T-helper 2 cell treated with Interferon-gamma antibody and Interleukin-4, amounts not matched to agents 5 μg/mL and 100 μg/mL, for 36 hours (primary cell): ENCODE measurements around the gene BZW1.
"Not testable (repeated sequence)": the region's sequence is repeated elsewhere in the genome, so short reads cannot be mapped to it uniquely, and the experiment has no call there.

Experiments
- DNase-seq: peaks from one replicate; pipeline ENCODE4 v3.0.0; 2021; ENCODE audit warnings: low spot score
- H3K27ac Mint-ChIP-seq: one replicate; pipeline ENCODE4 v1.8.0; 2021; ENCODE audit warnings: mild to moderate bottlenecking, mixed read lengths
- H3K27me3 Mint-ChIP-seq: one replicate; pipeline ENCODE4 v1.8.0; 2021; ENCODE audit warnings: low read depth, mixed read lengths
- H3K36me3 Mint-ChIP-seq: one replicate; pipeline ENCODE4 v1.8.0; 2021; ENCODE audit warnings: low read depth, mixed read lengths
- H3K4me1 Mint-ChIP-seq: one replicate; pipeline ENCODE4 v1.8.0; 2021; ENCODE audit warnings: low read depth, mixed read lengths
- H3K4me3 Mint-ChIP-seq: one replicate; pipeline ENCODE4 v1.8.0; 2022; ENCODE audit warnings: mild to moderate bottlenecking, moderate library complexity, mixed read lengths
- H3K9me3 Mint-ChIP-seq: one replicate; pipeline ENCODE4 v1.8.0; 2021; ENCODE audit warnings: mixed read lengths

The BZW1 gene

DNA sequence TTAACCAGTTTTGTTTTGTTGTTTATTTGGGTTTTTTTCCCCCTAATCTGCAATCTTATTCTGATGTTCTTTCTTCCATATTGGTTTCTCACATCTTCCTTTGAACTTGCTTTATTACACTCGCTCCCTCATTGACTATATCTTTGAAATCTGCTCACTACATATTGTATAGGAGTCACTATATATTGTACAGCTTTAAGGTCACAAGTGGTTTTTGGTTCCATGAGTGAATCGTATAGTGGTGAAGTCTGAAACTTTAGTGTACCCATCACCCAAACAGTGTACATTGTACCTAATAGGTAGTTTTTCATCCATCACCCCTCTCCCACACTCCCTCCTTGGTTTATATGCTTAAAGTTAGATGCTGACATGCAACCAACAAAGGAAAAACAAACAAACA lies 11.3 kb upstream of the BZW1 start:
- Mint-ChIP-seq H3K27me3 (peaks cover 3% of the 10 kb centered on the region), H3K4me3 (no peak overlapping the region), H3K36me3 (peaks cover 2% of the 10 kb centered on the region), H3K27ac (no peak overlapping the region), H3K9me3 (peaks cover 5% of the 10 kb centered on the region), H3K4me1 (peaks cover 3% of the 10 kb centered on the region)
- no peak for DNase-seq

GRCh38 chr2:200801431-200801830 lies 10.3 kb upstream of the BZW1 start:
- DNase-seq, H3K9me3 Mint-ChIP-seq, H3K36me3 Mint-ChIP-seq, H3K4me3 Mint-ChIP-seq, H3K27ac Mint-ChIP-seq, H3K4me1 Mint-ChIP-seq, H3K27me3 Mint-ChIP-seq: not testable (repeated sequence)

GRCh38 chr2:200809506-200810251 lies 2.0 kb upstream of the BZW1 start:
- no peaks in the 10 kb centered on the region for H3K27me3 Mint-ChIP-seq
- H3K36me3 Mint-ChIP-seq, result peaks cover 19% of the 10 kb centered on the region
- H3K9me3 Mint-ChIP-seq, result no peaks in the 10 kb centered on the region
- peak overlapping the region; percentile 16 for H3K27ac Mint-ChIP-seq
- DNase-seq, result no peak
- H3K4me1 Mint-ChIP-seq, result peaks cover 30% of the 10 kb centered on the region
- H3K4me3 Mint-ChIP-seq, result peak overlapping the region; percentile 91

GRCh38 chr2:200810252-200810997 lies 1.3 kb upstream of the BZW1 start:
- DNase-seq, result no peak
- peaks cover 27% of the 10 kb centered on the region for H3K36me3 Mint-ChIP-seq
- H3K27ac Mint-ChIP-seq, result peak overlapping the region; percentile 82
- H3K4me1 Mint-ChIP-seq, result peaks cover 37% of the 10 kb centered on the region
- no peaks in the 10 kb centered on the region for H3K9me3 Mint-ChIP-seq
- peak overlapping the region; percentile 91 for H3K4me3 Mint-ChIP-seq
- H3K27me3 Mint-ChIP-seq, result no peaks in the 10 kb centered on the region

GRCh38 chr2:200810998-200811332 lies 745 bp upstream of the BZW1 start:
- Mint-ChIP-seq H3K9me3 (no peaks in the 10 kb centered on the region), H3K27me3 (no peaks in the 10 kb centered on the region), H3K27ac (peak overlapping the region; percentile 82), H3K4me1 (peaks cover 40% of the 10 kb centered on the region), H3K4me3 (peak overlapping the region; percentile 91), H3K36me3 (peaks cover 32% of the 10 kb centered on the region)
- DNase-seq, result no peak

DNA sequence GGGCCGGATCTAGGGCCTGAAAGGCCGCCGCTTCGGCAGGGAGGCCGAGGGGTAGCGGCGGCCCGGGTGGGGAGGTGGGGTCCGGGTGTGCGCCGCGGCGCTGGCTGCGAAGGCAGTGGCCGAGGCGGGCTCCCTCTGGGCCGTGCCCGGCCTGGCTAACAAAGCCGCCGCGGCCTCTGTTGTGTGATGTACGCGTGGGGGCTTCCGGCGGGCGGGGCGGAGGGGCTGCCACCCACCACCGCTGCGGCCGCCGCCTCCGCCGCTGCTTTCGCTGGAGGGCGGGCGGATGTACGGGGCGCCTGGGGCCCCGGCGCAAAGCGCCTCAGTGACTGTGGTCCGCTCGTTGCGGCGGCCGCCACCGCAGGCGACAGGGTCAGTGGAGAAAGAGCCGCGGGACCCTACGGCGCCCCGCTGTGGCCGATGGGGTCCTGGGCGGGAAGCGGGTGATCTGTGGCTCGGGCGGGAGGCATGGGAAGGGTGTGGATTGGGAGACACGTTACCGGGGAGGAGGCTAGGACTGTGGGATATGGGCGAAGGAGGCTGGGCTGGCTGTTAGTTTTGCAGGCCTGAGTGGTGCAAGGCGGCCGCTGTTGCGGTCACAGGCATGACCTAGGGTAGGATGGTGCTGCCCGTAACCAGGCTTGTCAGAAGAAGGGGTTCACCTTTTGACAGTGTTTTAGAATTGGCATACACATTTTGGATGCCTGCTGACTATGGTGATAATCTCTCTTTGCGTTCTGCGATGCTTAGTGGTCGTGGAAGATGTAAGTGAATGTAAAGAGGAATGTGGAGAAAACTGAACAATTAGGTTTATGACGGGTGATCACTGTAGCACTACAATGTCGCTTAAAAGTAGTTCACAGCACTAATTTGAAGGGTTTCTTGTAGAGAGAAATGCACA lies 662 bp downstream of the BZW1 start:
- peak; percentile 76 for DNase-seq
- Mint-ChIP-seq H3K4me3 (peak overlapping the region; percentile 100), H3K36me3 (peaks cover 46% of the 10 kb centered on the region), H3K4me1 (peaks cover 43% of the 10 kb centered on the region), H3K27me3 (no peaks in the 10 kb centered on the region), H3K27ac (peak overlapping the region; percentile 98), H3K9me3 (no peaks in the 10 kb centered on the region)

GRCh38 chr2:200814276-200814815 lies 2.6 kb downstream of the BZW1 start:
- Mint-ChIP-seq H3K4me3 (peak overlapping the region; percentile 57), H3K9me3 (no peaks in the 10 kb centered on the region), H3K27ac (peak overlapping the region; percentile 6), H3K4me1 (peaks cover 47% of the 10 kb centered on the region), H3K36me3 (peaks cover 61% of the 10 kb centered on the region), H3K27me3 (no peaks in the 10 kb centered on the region)
- DNase-seq, result peak; percentile 41

DNA sequence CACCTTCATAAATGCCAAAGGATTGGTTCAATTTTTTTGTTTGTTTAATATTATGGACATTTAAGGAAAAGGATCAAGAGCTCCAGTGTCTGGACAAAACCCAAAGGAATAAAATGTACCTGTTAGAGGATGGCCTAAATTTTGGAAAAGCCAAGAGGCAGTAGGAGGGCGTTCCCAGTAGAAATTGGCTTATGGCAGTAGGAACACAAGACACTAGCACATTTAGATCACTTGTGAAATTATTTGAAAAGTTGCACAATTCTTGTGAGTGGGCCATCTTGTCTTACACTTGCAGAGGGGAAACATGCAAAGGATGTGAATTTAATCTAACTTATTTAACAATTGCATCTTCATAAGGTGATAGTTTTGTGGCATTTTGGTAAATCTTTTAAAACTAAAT lies 3.2 kb downstream of the BZW1 start:
- Mint-ChIP-seq H3K27ac (peak overlapping the region; percentile 20), H3K4me3 (peak overlapping the region; percentile 57), H3K9me3 (no peaks in the 10 kb centered on the region), H3K27me3 (no peaks in the 10 kb centered on the region), H3K36me3 (peaks cover 61% of the 10 kb centered on the region), H3K4me1 (peaks cover 45% of the 10 kb centered on the region)
- DNase-seq, result no peak

- not testable (repeated sequence) for H3K27ac Mint-ChIP-seq, H3K9me3 Mint-ChIP-seq, DNase-seq, H3K27me3 Mint-ChIP-seq, H3K4me3 Mint-ChIP-seq
- Mint-ChIP-seq H3K36me3 (peaks cover 69% of the 10 kb centered on the region), H3K4me1 (peaks cover 26% of the 10 kb centered on the region)
Observed at GRCh38 chr2:200818732-200819131, 7.0 kb downstream of the BZW1 start.

DNA sequence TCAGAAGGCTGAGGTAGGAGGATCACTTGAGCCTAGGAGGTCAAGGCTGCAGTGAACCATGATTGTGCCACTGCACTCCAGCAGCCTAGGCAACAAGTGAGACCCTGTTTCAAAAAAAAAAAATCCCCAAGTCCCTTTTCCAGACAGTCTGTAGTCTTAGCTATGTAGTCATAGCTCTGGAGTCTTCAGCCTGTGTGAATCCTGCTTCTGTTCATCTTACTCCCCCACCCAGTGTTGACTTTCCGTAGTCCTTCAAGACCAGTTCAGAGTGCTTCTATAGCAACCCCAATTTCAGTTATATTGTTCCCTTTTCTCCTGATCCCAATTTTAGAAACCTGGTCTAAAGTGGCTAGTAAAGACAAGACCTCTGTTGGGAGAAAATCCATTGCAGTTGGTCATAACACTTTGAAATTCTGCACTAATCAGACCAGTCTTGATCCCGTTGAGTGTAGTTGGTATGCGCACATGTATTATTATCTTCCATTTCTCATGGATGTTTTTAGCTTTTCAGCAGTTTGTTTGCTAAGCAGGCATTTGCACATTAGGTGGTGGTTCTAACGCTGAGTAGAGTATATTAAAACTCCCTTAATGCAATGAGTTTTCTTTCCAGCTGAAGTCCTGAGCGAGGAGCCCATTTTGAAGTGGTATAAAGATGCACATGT lies 9.0 kb downstream of the BZW1 start:
- peaks cover 8% of the 10 kb centered on the region for H3K4me1 Mint-ChIP-seq
- DNase-seq, result no peak
- no peaks in the 10 kb centered on the region for H3K9me3 Mint-ChIP-seq
- no peaks in the 10 kb centered on the region for H3K27me3 Mint-ChIP-seq
- peaks cover 54% of the 10 kb centered on the region for H3K36me3 Mint-ChIP-seq
- no peak overlapping the region for H3K4me3 Mint-ChIP-seq
- no peak overlapping the region for H3K27ac Mint-ChIP-seq

DNA sequence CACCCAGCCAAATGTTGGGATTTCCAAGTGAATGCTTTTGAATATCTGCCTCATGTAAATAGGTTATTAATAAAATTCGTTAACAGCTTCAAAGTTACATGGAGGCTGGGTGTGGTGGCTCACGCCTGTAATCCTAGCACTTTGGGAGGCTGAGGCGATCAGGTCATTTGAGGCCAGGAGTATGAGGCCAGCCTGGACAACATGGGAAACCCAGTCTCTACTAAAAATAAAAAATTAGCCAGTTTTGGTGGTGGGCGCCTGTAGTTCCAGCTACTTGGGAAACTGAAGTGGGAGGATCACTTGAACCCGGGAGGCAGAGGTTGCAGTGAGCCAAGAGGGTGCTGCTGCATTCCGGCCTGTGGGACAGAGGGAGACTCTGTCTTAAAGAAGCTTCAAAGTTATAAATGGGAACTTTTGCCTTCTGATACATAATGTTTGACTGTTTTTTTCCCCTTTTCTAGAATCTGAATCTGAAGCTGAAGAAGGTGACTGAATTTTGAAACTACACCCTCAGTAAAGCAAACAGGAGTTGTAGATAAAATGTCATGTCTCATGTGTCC lies 10.1 kb downstream of the BZW1 start:
- H3K36me3 Mint-ChIP-seq, result peaks cover 45% of the 10 kb centered on the region
- H3K4me1 Mint-ChIP-seq, result peaks cover 6% of the 10 kb centered on the region
- DNase-seq, result no peak
- no peaks in the 10 kb centered on the region for H3K27me3 Mint-ChIP-seq
- H3K4me3 Mint-ChIP-seq, result no peak overlapping the region
- no peaks in the 10 kb centered on the region for H3K9me3 Mint-ChIP-seq
- no peak overlapping the region for H3K27ac Mint-ChIP-seq

GRCh38 chr2:200828104-200828503 lies 16.4 kb downstream of the BZW1 start:
- no peak for DNase-seq
- no peaks in the 10 kb centered on the region for H3K9me3 Mint-ChIP-seq
- no peaks in the 10 kb centered on the region for H3K27me3 Mint-ChIP-seq
- peaks cover 16% of the 10 kb centered on the region for H3K36me3 Mint-ChIP-seq
- no peak overlapping the region for H3K4me3 Mint-ChIP-seq
- no peak overlapping the region for H3K27ac Mint-ChIP-seq
- H3K4me1 Mint-ChIP-seq, result peaks cover 4% of the 10 kb centered on the region

DNA sequence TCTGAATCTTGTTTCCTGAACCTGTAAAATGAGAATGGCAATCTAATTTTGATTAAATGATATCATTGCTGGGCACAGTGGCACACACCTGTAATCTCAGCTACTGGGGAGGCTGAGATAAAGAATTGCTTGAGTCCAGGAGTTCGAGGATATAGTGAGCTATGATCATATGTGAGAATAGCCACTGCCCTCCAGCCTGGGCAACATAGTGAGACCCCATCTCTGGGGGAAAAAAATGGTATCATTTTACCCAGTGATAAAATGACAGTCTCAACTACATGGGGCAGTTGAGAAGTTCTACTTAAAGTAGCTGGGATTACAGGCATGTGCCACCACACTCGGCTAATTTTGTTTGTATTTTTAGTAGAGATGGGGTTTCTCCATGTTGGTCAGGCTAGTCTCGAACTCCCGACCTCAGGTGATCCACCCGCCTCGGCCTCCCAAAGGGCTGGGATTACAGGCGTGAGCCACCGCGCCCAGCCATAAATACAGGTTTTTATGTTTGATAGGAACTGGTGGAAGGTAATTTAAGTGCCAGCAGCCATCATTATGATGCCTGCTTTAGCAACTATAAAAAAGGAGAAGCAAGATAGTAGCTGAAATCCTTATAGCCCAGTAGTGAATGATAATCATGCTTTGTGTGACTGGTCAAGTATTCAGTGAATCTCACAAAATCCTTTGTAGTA lies 17.0 kb downstream of the BZW1 start:
- DNase-seq, result no peak
- Mint-ChIP-seq H3K36me3 (peaks cover 16% of the 10 kb centered on the region), H3K27ac (no peak overlapping the region), H3K9me3 (no peaks in the 10 kb centered on the region), H3K27me3 (no peaks in the 10 kb centered on the region), H3K4me1 (peaks cover 4% of the 10 kb centered on the region), H3K4me3 (no peak overlapping the region)
